ENCODE results near the gene DDX42.

Gene DDX42

GRCh38 chr17:63823659-63824331, 49.8 kb downstream of the DDX42 start:
- no peak for DNase-seq (ENCODE audit: low read depth in 2 of 2)

- no peak for DNase-seq (ENCODE audit: low read depth in 2 of 2)
These were observed 50.4 kb downstream of the DDX42 start for GRCh38 chr17:63824362-63824761.

- DNase-seq (ENCODE audit: low read depth in 2 of 2), result no peak
These were observed 52.6 kb downstream of the DDX42 start for GRCh38 chr17:63826468-63827001.

- DNase-seq (ENCODE audit: low read depth in 2 of 2), result peak; percentile 84 to 85
These were observed 53.2 kb downstream of the DDX42 start, which contains the start of the genes FTSJ3 and PSMC5 for GRCh38 chr17:63827002-63827800. FTSJ3 (minus strand) TSS chr17:63827663; CDS start chr17:63826902, 761 bp downstream. PSMC5 (plus strand) TSS chr17:63827431; CDS start chr17:63827491, 60 bp downstream.

- no peak for DNase-seq (ENCODE audit: low read depth in 2 of 2)
These were observed 53.8 kb downstream of the DDX42 start for GRCh38 chr17:63827801-63828221.

- no peak for DNase-seq (ENCODE audit: low read depth in 2 of 2)
These were observed 55.0 kb downstream of the DDX42 start for GRCh38 chr17:63828936-63829335.

GRCh38 chr17:63830278-63830677, 56.3 kb downstream of the DDX42 start:
- DNase-seq (ENCODE audit: low read depth in 2 of 2), result no peak

- no peak for DNase-seq (ENCODE audit: low read depth in 2 of 2)
These were observed 57.0 kb downstream of the DDX42 start for GRCh38 chr17:63830904-63831491.

GRCh38 chr17:63831505-63831904, 57.5 kb downstream of the DDX42 start:
- no peak for DNase-seq (ENCODE audit: low read depth in 2 of 2)

- no peak for DNase-seq (ENCODE audit: low read depth in 2 of 2)
These were observed 58.0 kb downstream of the DDX42 start for GRCh38 chr17:63832014-63832413.

GRCh38 chr17:63832455-63832854, 58.5 kb downstream of the DDX42 start:
- no peak for DNase-seq (ENCODE audit: low read depth in 2 of 2)

GRCh38 chr17:63833026-63833740, 59.2 kb downstream of the DDX42 start:
- no peak for DNase-seq (ENCODE audit: low read depth in 2 of 2)

GRCh38 chr17:63833741-63834373, 59.9 kb downstream of the DDX42 start:
- no peak for DNase-seq (ENCODE audit: low read depth in 2 of 2)

GRCh38 chr17:63834431-63835166, 60.6 kb downstream of the DDX42 start:
- peak in 1 of 2 donors; percentile 32 for DNase-seq (ENCODE audit: low read depth in 2 of 2)

- DNase-seq (ENCODE audit: low read depth in 2 of 2), result no peak
These were observed 61.3 kb downstream of the DDX42 start for GRCh38 chr17:63835167-63835720.

GRCh38 chr17:63836811-63837210, 62.8 kb downstream of the DDX42 start:
- no peak for DNase-seq (ENCODE audit: low read depth in 2 of 2)

GRCh38 chr17:63837480-63837879, 63.5 kb downstream of the DDX42 start:
- no peak for DNase-seq (ENCODE audit: low read depth in 2 of 2)

GRCh38 chr17:63837962-63838600, 64.1 kb downstream of the DDX42 start:
- DNase-seq (ENCODE audit: low read depth in 2 of 2), result no peak

- no peak for DNase-seq (ENCODE audit: low read depth in 2 of 2)
These were observed 64.7 kb downstream of the DDX42 start for GRCh38 chr17:63838631-63839171.

All from stimulated activated CD8-positive, alpha-beta memory T cell treated with anti-CD3 and anti-CD28 coated beads, Interleukin-7, amount 100 ng/mL, for 1 hour (primary cell).